SK-N-SH (cell line): Measurements from ENCODE around the gene MRPL55.

Experiments used
- EP300 ChIP-seq, 2 experiments: IDR thresholded peaks; 2 replicates each; pipeline versions ENCODE4 v1.4.0 to v1.6.1; 2012; ENCODE audit warnings: borderline replicate concordance in 1 of 2, low read depth in 1 of 2, low read length in 1 of 2
- RAD21 ChIP-seq: IDR thresholded peaks from 2 replicates; pipeline ENCODE4 v1.6.1; 2012; ENCODE audit warnings: mild to moderate bottlenecking, low read length

- TF ChIP-seq EP300 (IDR thresholded peaks at IDR 0.05; ENCODE audit: borderline replicate concordance in 1 of 2, low read depth in 1 of 2, low read length in 1 of 2) = no peak
- TF ChIP-seq RAD21 = no peak
These were observed 49.3 kb upstream of the MRPL55 start for GRCh38 chr1:228158151-228159007.
